ENCODE results near the gene PHC2.
"Not testable (repeated sequence)": the region's sequence is repeated elsewhere in the genome, so short reads cannot be mapped to it uniquely, and the experiment has no call there.

PHC2 gene

GRCh38 chr1:33294071-33295010 is 136.6 kb downstream of the PHC2 start:
- DNase-seq (ENCODE audit: low read depth in 2 of 2): no peak

- no peak for DNase-seq (ENCODE audit: low read depth in 2 of 2)
Observed at GRCh38 chr1:33292726-33293340, 138.1 kb downstream of the PHC2 start.

DNA sequence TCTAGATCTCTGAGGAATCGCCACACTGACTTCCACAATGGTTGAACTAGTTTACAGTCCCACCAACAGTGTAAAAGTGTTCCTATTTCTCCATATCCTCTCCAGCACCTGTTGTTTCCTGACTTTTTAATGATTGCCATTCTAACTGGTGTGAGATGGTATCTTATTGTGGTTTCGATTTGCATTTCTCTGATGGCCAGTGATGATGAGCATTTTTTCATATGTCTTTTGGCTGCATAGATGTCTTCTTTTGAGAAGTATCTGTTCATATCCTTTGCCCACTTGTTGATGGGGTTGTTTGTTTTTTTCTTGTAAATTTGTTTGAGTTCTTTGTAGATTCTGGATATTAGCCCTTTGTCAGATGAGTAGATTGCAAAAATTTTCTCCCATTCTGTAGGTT is 140.3 kb downstream of the PHC2 start:
- DNase-seq (ENCODE audit: low read depth in 2 of 2): not testable (repeated sequence)

- DNase-seq (ENCODE audit: low read depth in 2 of 2): no peak
Observed at GRCh38 chr1:33289858-33290154, 141.1 kb downstream of the PHC2 start.

DNA sequence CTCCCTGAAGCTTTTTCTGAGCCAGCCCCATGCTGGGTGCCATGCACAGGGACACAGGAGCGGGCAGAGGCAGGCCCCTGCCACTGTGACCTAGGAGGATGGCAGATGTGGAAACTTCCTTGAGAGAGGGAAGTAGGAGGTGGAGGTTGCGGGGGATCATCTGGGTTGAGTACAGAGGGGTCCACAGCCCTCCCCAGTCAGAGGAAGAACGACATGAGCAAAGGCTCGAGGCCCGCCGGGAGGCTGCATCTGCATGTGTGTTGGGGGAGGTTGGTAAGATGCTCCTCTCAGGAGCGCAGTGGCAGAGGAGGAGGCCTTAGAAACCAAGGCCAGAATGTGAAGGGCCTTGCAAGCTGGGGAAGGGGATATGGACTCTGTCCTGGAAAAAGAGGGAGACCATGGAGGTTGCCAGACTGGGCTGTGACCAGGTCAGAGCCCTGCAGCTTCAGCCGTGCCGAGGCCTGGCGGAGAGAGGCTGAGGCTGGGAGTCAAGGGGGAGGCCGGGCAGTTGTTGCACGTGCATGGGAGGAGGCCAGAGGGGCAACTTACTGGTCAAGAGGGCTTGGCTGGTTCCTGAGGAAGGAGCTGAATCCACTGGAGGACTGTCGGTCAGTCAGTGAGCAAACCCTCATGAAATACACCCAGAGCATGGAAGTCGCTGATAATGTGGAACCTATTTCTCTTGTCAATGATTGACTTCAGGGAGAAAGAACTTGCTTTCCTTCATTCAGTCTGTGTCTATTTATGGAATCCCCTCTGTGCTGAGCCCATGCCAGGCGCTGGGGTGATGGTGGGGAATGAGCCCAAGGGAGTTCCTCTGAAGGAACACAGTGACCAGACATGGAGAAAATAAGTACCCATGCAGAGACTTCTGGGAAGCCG is 141.7 kb downstream of the PHC2 start:
- DNase-seq (ENCODE audit: low read depth in 2 of 2): no peak

GRCh38 chr1:33287317-33287716 is 143.6 kb downstream of the PHC2 start:
- DNase-seq (ENCODE audit: low read depth in 2 of 2): no peak

DNA sequence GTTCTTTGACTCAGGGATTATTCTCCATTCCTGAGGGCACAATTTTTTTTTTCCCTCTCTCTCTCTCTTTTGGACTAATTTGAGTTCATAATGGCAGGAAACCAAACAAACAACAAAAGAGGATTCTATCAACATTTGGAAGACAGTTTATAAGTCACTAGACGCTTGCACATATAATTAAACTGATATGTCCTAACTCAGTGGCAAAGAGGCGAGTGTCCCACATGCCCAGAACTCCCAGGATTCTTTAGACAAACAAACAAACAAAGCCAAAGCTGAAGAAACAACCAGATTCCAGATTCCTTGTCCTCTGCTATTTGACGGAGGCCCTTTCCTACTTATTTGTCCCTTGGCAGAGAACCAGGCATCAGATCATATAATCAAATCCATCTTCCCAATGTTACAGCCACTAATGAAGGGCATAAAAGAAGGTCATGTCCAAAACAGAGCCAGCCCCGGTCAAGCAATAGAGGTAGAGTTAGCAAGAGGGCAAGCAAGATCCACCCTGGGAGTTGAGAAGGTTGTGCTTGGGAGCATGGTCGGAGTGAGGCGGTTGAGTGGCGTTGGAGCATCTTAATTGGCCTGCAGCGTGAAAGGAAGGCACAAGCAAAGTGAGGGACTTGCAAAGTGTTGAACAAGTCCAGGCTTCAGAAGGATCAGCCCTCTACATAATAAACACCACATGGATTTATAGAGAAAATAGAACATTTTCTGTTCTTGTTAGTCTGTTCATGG is 144.3 kb downstream of the PHC2 start:
- no peak for DNase-seq (ENCODE audit: low read depth in 2 of 2)

GRCh38 chr1:33284049-33284448 is 146.8 kb downstream of the PHC2 start:
- DNase-seq (ENCODE audit: low read depth in 2 of 2): no peak

GRCh38 chr1:33282791-33283190 is 148.1 kb downstream of the PHC2 start:
- no peak for DNase-seq (ENCODE audit: low read depth in 2 of 2)

- DNase-seq (ENCODE audit: low read depth in 2 of 2): no peak
Observed at GRCh38 chr1:33281554-33282303, 149.2 kb downstream of the PHC2 start.

DNA sequence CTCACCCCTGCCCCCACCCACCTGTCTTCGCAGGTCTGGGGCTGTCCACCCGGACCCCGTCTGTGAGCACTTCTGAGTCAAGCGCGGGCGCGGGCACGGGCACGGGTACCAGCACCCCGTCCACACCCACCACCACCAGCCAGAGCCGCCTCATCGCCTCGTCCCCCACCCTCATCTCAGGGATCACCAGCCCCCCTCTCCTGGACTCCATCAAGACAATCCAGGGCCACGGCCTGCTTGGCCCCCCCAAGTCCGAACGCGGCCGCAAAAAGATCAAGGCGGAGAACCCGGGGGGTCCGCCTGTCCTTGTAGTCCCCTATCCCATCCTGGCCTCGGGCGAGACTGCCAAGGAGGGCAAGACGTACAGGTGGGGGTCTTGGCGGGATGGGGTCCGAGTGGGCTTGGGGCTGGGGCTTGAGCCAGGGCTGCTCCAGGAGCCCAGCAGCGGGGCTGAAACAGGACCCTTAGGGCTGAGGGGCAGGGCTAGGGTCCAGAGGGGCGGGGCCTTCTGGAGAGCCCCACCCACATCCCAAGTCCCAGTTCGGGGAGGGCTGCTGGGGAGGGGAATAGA is 150.7 kb downstream of the PHC2 start:
- DNase-seq (ENCODE audit: low read depth in 2 of 2): no peak

DNA sequence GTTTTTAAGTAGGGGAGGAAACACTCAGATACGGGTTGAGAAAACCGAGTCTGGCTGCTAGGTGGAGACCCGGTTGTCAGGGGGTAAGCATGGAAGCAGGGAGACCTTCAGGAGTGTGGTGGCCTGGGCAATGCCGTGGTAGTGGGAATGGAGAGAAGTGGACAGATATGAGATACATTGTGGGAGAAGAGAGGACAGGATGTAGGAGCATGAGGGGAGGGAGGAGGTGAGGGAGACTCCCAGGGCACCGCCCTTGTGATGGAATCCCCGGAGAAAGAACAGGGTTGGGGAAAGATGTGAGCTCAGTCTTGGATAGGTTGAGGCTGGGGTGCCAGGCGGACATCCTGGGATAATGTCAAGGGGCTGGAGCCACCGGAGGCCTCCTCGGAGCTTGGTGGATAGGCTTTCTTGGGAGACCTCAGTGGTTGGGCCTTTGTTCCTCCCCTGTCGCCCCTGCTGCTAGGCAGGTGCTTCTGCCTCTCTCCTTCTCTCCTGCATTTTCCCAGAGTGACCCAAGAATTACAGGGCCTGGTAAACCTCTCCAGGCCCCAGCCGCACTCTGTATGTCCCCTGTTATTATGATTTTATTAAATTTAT is 153.3 kb downstream of the PHC2 start:
- DNase-seq (ENCODE audit: low read depth in 2 of 2): no peak

DNA sequence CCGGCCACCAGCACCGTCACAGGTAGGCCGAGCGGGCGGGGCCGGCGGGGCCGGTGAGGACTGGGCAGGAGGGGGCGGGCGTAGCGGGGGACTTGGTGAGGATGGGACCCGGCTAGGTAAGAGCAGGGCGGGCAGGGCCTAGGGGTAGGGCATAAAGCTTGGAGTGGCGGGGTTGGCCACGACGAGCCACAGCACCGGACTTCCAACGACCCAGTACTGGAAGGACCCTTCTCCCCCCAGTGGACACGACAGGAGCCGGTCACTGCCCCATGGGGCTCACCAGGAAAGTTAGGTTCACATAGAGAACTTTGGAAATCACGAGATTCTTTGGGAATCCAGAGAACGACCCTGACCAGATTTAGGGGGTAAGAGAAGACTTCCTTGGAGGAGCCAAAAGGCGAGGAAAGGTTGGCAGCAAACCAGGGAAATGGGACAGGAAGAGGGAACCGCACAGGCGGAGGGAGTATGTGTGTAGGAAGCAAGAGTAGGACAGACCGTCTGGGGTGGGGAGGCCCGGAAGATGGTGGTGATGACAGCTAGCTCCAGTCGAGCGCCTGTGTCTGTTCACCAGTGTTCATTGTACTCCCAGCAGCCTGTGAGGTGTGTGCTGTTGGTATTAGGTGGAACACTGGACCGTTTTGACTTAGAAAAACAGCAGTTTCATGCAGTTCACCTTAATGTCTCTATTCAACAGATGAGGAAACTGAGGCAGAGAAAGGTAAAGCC is 154.2 kb downstream of the PHC2 start:
- DNase-seq (ENCODE audit: low read depth in 2 of 2): no peak

DNA sequence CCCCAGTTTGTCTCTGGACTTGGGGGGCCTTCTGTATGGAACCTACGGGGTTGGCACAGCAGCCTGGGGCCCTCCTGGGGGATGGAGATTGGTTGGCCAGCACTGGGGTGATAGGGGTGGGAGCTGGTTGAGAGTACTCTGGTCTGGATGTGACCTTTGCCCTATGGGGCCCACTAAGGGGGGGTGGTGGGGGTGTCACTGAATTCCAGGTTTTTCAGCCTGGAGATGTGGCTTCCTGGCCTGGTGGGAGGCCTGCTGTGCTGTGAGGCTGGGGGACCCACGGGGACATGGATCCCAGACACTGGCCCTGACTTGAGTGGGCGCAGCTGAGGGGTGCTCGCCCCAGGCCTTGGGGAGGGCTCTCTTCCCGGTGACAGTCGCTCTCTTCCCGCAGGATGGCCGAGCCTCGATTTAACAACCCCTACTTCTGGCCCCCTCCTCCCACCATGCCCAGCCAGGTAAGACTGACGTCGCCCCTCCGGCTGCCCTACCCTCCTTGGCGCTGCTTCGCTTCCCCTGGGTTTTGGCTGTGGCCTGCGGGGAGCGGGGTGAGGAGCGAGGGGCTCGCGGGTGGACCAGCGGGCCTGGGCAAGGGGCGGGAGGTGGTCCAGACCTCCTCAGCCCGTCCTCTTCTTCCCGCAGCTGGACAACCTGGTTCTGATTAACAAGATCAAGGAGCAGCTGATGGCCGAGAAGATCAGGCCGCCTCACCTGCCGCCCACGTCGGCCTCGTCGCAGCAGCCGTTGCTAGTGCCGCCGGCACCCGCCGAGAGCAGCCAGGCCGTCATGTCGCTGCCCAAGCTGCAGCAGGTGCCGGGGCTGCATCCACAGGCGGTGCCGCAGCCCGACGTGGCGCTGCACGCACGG is 155.0 kb downstream of the PHC2 start:
- no peak for DNase-seq (ENCODE audit: low read depth in 2 of 2)

- no peak for DNase-seq (ENCODE audit: low read depth in 2 of 2)
Observed at GRCh38 chr1:33275195-33275594, 155.7 kb downstream of the PHC2 start.

GRCh38 chr1:33274446-33274845 is 156.4 kb downstream of the PHC2 start:
- DNase-seq (ENCODE audit: low read depth in 2 of 2): no peak

DNA sequence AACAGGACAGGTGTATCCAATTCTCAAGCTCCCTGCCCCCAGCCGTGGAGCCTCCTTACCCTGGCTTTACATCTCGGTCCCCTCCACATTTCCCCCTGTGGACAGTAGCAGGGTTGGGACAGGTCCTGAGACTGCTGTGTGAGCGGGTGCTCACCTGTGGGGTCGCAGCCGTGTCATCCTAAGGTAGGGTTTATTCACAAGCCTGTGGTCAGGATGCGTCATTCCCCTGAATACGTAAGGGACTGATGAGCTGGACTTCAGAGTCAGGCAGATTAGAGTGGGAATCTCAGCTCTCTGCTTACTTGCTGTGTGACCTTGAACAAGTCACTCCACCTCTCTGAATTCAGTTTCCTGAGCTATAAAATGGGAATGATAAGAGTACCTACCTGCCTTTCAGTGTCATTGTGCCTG is 156.9 kb downstream of the PHC2 start:
- no peak for DNase-seq (ENCODE audit: low read depth in 2 of 2)
